ENCODE measurements around the gene C1orf159. TPM values are rescaled to one million over a fixed set of nuclear protein-coding genes. Genes with fewer than 3 reads are reported as not detected.

Gene C1orf159
- total RNA-seq (2013): 6.3 TPM
- 10 to 100 TPM in 1 of 3 donors, 1 to 10 TPM in 2; 3.0 to 18.8 (median 3.3) TPM for polyA plus RNA-seq
- polyA minus RNA-seq: 12.0 and 13.6 TPM in 2 replicates
- total RNA-seq: 1.8 to 8.0 (median 6.0) reads per million in 11 experiments

DNA sequence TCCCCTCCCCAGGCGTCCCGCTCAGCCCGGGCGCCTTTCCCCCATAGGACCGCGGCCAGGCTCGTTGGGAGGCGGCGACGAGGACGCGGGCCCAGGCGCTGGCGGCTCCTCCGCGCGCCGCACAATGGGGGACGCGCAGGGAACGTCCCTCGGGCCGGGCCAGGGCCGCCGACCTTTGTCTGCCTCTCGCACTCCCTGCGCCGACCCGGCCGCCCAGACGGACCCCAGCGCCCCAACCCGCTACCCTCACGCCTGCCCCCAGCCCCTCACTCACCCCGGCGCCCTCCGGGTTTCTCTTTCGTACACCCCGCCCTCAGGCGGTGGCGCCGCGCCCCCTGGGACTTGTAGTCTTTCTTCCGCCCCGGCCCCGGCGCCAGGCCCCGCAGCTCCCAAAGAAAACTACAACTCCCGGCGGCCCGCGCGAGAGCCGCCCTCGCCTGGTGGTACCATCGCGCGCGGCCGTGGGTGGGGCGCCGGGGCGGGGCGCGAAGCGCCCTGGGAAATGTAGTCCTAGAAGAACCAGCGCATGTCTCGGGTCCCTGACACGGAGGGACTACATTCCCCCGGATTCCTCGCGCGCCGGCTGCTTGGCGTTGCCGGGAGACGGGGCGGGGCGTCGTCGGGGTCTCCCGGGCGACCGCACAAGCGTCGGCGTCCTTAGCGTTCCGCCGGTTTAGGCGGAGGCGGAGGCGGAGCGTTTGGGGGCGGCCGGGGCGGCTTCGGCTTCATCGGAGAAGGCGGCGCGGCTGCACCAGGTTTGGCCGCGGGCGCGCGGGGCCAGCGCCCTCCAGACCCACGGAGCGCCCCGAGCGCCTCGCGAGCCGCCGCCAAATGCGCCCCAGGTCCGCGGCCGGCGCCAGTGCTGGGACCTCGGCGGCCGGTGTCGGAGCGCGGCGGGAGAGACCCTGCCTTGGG, at the start of gene C1orf159:
C1orf159 (minus strand) TSS at position 304 of the 915 bp plus-strand sequence. CDS start 24,546 bp downstream, outside the sequence.
- Mint-ChIP-seq H3K27ac (peak within 1 kb of the TSS in 5 of 7 donors; percentile 48 to 72 (median 65)), H3K4me1 (peaks cover 13% of the 10 kb centered on the region), H3K4me3 (peak within 1 kb of the TSS; percentile 78 to 85), H3K27me3 (ENCODE audit: low read depth in 3 of 3) (peaks cover 34 to 48% (median 36%) of the 10 kb centered on the region in 3 donors), H3K36me3 (peaks cover 7 to 24% of the 10 kb centered on the region in 2 donors), H3K9me3 (peaks cover 17 to 26% (median 21%) of the 10 kb centered on the region in 7 donors)
- Histone ChIP-seq H3K4me2 (replicated peaks; ENCODE audit: extremely low read depth, low read length, poor library complexity, severe bottlenecking) (peak within 1 kb of the TSS; percentile 90), H4K20me1 (ENCODE audit: insufficient read depth, low read length) (no peaks in the 10 kb centered on the region), H3K36me3 (replicated peaks in 1 of 2; ENCODE audit: control insufficient read depth in 1 of 2, insufficient read depth in 2 of 2, low read length in 2 of 2) (peaks cover 0 to 6% of the 10 kb centered on the region in 2 donors), H3K4me1 (ENCODE audit: control insufficient read depth in 1 of 2, insufficient read depth in 2 of 2, low read length in 2 of 2) (peaks cover 8 to 18% of the 10 kb centered on the region in 2 donors), H2AFZ (ENCODE audit: insufficient read depth, low read depth, low read length, poor library complexity, severe bottlenecking) (peak within 1 kb of the TSS; percentile 86), H3K27me3 (ENCODE audit: control insufficient read depth in 2 of 2, insufficient read depth in 2 of 2, low read length in 2 of 2) (peaks cover 0 to 21% of the 10 kb centered on the region in 2 donors), H3K9ac (ENCODE audit: insufficient read depth, low read length, poor library complexity, severe bottlenecking) (peak within 1 kb of the TSS; percentile 72), H3K27ac (ENCODE audit: low read depth in 1 of 2, low read length in 2 of 2) (peak within 1 kb of the TSS in 1 of 2 donors; percentile 58), H3K79me2 (ENCODE audit: insufficient read depth, low read length) (peaks cover 10% of the 10 kb centered on the region), H3K9me3 (replicated peaks in 1 of 2; ENCODE audit: control insufficient read depth in 1 of 2, insufficient read depth in 1 of 2, low read length in 2 of 2) (peaks cover 12 to 26% of the 10 kb centered on the region in 2 donors), H3K4me3 (replicated peaks in 1 of 3; ENCODE audit: low read depth in 2 of 3, low read length in 3 of 3) (peak within 1 kb of the TSS; percentile 37 to 86 (median 84))
- WGBS (ENCODE audit: insufficient coverage): under 1% methylated on average over 127 of the region's 128 CpGs
- peak; percentile 92 to 95 (median 94) for DNase-seq
- TF ChIP-seq CTCF (IDR thresholded peaks at IDR 0.05): no peak
- intact Hi-C loops (cut with micrococcal nuclease): loop anchor here (2.0 to 10.0 kb wide), 4 partner anchors 81 to 259 kb away; partner anchors contain the start of genes AURKAIP1 (in 1 of the 2), B3GALT6 (in 1 of the 2) and SDF4 (in 1 of the 2)

DNA sequence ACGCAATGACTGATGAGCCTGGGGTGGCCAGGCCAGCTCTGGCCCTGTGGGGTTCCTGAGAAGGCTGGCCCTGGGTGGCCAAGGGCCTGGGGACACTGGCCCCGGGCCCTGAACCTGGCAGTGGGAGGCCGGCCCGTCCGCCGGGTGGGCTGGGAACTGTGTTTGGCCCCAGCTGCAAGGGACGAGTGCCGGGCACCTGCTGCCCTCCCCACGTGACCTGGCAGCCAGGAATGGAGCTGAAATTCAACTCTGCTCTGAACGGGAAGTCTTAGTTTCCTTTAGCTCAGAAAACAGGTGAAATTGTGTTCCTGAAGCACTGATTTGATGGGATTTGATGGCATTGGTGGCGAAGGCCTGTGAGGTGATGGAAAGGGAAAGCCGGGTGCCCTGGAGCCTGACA, 49.6 kb upstream of the C1orf159 start:
- Mint-ChIP-seq H3K27ac (no peak overlapping the region), H3K27me3 (ENCODE audit: low read depth in 3 of 3) (peaks cover 7 to 27% (median 7%) of the 10 kb centered on the region in 3 donors), H3K4me3 (no peak overlapping the region), H3K9me3 (peaks cover 0 to 3% (median 0%) of the 10 kb centered on the region in 7 donors), H3K36me3 (no peaks in the 10 kb centered on the region), H3K4me1 (no peaks in the 10 kb centered on the region)
- H3K9me3 ChIP-seq (replicated peaks in 1 of 2; ENCODE audit: control insufficient read depth in 1 of 2, insufficient read depth in 1 of 2, low read length in 2 of 2): no peaks in the 10 kb centered on the region
- H3K79me2 ChIP-seq (ENCODE audit: insufficient read depth, low read length): no peaks in the 10 kb centered on the region
- no peak overlapping the region for H3K4me3 ChIP-seq (replicated peaks in 1 of 3; ENCODE audit: low read depth in 2 of 3, low read length in 3 of 3)
- no peak overlapping the region for H2AFZ ChIP-seq (ENCODE audit: insufficient read depth, low read depth, low read length, poor library complexity, severe bottlenecking)
- no peak overlapping the region for H3K9ac ChIP-seq (ENCODE audit: insufficient read depth, low read length, poor library complexity, severe bottlenecking)
- H3K27me3 ChIP-seq (ENCODE audit: control insufficient read depth in 2 of 2, insufficient read depth in 2 of 2, low read length in 2 of 2): no peaks in the 10 kb centered on the region
- no peaks in the 10 kb centered on the region for H3K36me3 ChIP-seq (replicated peaks in 1 of 2; ENCODE audit: control insufficient read depth in 1 of 2, insufficient read depth in 2 of 2, low read length in 2 of 2)
- no peak for DNase-seq
- no peaks in the 10 kb centered on the region for H3K4me1 ChIP-seq (ENCODE audit: control insufficient read depth in 1 of 2, insufficient read depth in 2 of 2, low read length in 2 of 2)
- TF ChIP-seq CTCF (IDR thresholded peaks at IDR 0.05): no peak
- H3K27ac ChIP-seq (ENCODE audit: low read depth in 1 of 2, low read length in 2 of 2): no peak overlapping the region
- no peaks in the 10 kb centered on the region for H4K20me1 ChIP-seq (ENCODE audit: insufficient read depth, low read length)
- H3K4me2 ChIP-seq (replicated peaks; ENCODE audit: extremely low read depth, low read length, poor library complexity, severe bottlenecking): no peak overlapping the region
- intact Hi-C loops (cut with micrococcal nuclease): no loop called here
- 82% methylated on average over 12 of the region's 12 CpGs for WGBS (ENCODE audit: insufficient coverage)
